ENCODE results near the gene HNRNPLL. TPM values are rescaled to one million over a fixed set of nuclear protein-coding genes. Genes with fewer than 3 reads are reported as not detected.
A peak's percentile ranks its signal among the peaks of the same experiment; 100 is the strongest.

HNRNPLL gene
- total and polyA plus RNA-seq, 2 experiments from 2014 or later, result 42.5 to 53.4 TPM

DNA sequence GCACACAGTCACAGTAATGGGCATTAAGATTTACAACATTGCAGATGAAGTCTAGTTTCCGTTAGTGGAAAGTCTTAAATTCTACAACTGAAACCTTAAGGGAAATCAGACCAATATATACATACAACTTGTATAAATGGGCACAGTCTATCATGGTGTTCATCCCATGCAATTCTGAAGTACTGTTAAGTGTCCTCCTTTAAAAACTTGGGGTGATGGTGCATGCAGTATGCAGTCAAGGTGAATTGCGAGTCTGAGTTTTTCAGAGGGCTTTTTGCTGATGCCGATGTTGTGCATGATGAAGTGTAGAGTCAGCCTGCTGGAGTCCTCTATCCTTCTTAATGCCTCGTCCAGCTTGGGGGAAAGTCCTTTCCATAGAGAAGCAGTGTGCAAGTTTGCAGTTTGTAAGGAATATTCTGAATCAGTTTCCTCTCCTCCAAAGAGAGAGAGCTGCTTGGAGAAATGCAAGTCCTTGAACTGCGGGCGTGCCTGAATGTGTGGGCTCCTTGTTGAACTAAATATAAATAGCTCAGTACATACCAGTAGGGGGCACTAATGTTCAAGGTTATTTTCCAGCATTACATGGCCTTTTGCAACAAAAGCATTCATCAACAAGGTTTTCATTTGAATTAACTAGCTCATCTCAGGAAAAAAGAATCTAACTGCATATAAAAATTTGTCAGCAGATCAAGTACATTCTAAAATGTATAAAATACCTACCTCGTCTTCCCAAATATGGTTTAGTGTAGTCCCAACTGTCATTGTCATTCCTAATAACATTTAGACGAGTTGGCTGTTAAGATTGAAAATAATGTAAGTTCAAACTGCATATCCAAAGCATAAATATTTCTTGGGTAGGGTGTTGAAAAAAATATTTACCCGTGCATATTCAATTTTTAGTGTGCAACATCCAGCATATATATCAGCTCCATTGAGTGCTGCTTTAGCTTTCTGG, 21.3 kb downstream of the HNRNPLL start:
- peak overlapping the region; percentile 80 for H3K27ac Mint-ChIP-seq

More for the DNA sequence above, 21.3 kb downstream of the HNRNPLL start:
- H3K9me3 Mint-ChIP-seq, result no peaks in the 10 kb centered on the region
- peak; percentile 69 to 89 for TF ChIP-seq CTCF (conservative IDR thresholded peaks at IDR 0.05; ENCODE audit: low read depth in 2 of 2)
- TF ChIP-seq REST (IDR thresholded peaks at IDR 0.05; ENCODE audit: unreplicated experiment), result no peak
- no peak for TF ChIP-seq EZH2 (IDR thresholded peaks at IDR 0.05; ENCODE audit: low read depth, unreplicated experiment)
- peaks cover 2% of the 10 kb centered on the region for H3K27me3 Mint-ChIP-seq (ENCODE audit: insufficient read depth, low read depth, poor library complexity)
- Histone ChIP-seq H3K79me2 (replicated peaks; ENCODE audit: insufficient read depth) (peaks cover 59% of the 10 kb centered on the region), H3K36me3 (ENCODE audit: insufficient read depth) (peaks cover 18% of the 10 kb centered on the region), H2AFZ (no peak overlapping the region), H3K4me3 (no peak overlapping the region), H3K27me3 (ENCODE audit: insufficient read depth) (no peaks in the 10 kb centered on the region), H3F3A (replicated peaks; ENCODE audit: low read depth) (no peaks in the 10 kb centered on the region), H3K4me2 (peak overlapping the region; percentile 36), H4K20me1 (replicated peaks; ENCODE audit: insufficient read depth) (peaks cover 3% of the 10 kb centered on the region), H3K9me2 (ENCODE audit: insufficient read depth) (no peaks in the 10 kb centered on the region), H3K27ac (ENCODE audit: low read depth) (peak overlapping the region; percentile 29; the same call in 1 of the 2 replicates), H3K4me1 (ENCODE audit: insufficient read depth) (peaks cover 31% of the 10 kb centered on the region)
- ATAC-seq, result peak; percentile 92
- no peak overlapping the region for H3K4me3 Mint-ChIP-seq
- H3K4me1 Mint-ChIP-seq, result peaks cover 37% of the 10 kb centered on the region
- peaks cover 62% of the 10 kb centered on the region for H3K36me3 Mint-ChIP-seq (ENCODE audit: low read depth)
- peak; percentile 95 for DNase-seq (ENCODE audit: low spot score)
